GM21717 (cell line): Measurements from ENCODE around the gene WFDC10B.
"Not testable (repeated sequence)": the region's sequence is repeated elsewhere in the genome, so short reads cannot be mapped to it uniquely, and the experiment has no call there.

Experiments
- ATAC-seq: cut with Tn5 transposase; IDR thresholded peaks from one replicate; pipeline ENCODE4 v1.9.1; 2021; ENCODE audit warnings: mild to moderate bottlenecking, moderate library complexity; ENCODE audit not compliant: unreplicated experiment

Gene WFDC10B

DNA sequence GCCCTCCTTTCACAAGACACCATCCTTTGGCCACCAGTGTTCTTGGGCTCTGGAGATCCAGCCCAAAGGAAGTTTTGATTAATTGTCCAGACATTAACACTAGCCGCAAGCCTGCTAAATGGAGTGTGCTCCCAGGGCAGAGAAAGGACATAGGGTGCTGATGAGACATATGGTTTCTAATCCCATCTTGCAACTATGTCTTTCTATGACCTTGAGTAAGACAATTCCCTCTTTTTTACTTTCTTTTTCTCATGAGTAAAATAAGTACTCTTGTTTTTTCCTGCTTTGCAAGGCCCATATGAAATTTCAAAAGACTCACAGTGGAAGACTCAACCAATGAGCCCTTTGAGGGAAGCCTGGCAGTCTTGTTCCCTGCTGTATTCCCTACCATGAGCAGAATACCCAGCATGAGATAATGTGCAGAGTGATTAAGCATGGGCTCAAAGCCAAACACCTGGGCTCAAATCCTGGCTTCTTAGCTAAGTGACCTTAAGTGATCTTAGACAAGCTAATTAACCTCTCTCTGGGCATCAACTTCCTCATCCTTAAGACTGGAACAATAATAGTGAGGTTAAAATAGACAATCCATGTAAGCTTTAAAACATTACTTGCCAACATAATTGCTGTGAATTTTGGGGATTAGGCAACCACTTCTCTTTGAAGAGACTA is at the start of gene WFDC10B:
Gene WFDC10B, minus strand, starts transcription at position 51 of the 669 bp plus-strand sequence. CDS start 19,027 bp downstream, outside the sequence.
- no peak for ATAC-seq

DNA sequence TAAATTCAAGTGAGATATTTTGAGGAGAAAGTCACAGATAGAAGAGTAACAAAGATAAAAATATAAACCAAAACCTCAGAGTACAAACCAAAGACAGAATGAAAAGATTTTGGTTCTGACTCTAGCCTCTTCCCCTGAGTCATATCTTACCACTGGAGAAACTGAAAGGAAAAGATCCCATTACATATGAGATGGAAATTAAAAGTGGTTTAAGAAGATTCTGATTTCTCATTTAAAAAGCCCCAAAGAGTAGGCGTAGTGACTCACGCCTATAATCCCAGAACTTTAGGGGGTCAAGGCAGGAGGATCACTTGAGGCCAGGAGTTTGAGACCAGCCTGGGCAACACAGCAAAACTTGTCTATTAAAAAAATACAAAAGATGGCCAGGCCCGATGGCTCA is 47.9 kb upstream of the WFDC10B start:
- ATAC-seq: peak; percentile 55

DNA sequence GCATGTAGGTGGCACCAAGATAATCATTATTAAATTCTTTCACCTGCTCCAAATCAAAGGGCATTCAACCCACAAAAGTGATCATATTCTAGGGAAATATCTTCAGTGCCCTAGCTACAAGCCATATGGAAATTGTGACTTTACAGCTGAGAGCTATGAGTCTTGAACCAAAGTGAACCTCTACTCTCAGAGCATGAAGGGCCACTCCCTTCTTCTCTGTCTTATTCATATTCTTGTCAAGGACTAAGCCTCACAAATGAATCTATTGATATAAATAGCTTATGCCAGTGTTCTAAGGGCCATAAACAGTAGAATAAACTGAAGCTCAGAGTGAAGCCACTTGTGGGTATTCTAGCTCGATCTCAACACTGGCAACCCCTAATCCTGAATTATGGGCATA is 46.9 kb upstream of the WFDC10B start:
- ATAC-seq: no peak

DNA sequence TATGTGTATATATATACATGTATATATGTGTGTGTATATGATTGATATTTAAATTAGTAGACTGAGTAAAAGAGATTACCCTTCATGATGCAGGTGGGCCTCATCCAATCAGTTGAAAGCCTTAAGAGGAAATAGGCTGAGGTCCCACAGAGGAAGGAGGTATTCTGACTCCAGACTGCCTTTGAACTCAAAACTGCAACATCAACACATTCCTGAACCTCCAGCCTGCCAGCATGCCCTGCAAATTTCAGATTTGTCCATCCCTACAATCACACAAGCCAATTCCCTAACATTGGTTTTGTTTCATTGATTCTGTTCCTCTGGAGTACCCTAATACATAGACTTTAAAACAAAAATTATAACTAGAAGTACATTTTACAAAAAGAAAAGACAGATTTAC is 40.2 kb upstream of the WFDC10B start:
- ATAC-seq: no peak

DNA sequence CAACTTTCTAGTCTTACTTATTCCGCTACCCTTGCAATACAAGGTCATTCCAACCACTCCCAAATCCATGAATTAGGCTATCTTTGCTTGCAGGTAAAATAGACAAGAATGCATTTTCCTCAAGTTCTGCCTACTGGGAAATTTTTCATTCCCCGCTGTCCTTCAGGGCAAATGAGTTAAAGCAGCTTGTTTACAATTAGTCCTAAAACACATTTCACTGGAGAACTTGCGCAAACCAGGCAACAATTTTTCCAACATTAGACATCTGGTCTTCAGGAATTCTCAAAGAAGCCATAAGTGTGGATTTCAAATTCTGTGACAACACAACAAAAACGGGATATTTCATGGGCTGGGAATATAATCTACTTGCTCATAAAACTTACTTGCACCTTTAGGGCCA is 37.8 kb upstream of the WFDC10B start:
- no peak for ATAC-seq

DNA sequence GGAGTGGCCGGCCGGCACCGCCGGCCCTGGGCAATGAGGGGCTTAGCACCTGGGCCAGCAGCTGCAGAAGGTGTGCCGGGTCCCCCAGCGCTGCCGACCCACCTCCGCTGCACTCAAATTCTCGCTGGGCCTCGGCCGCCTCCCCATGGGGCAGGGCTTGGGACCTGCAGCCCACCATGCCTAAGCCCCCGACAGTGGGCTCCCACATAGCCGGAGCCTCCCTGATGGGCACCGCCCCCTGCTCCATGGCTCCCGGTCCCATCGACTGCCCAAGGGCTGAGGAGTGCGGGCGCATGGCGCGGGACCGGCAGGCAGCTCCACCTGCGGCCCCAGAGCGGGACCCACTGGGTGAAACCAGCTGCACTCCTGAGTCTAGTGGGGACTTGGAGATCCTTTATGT is 31.2 kb upstream of the WFDC10B start:
- ATAC-seq: no peak

DNA sequence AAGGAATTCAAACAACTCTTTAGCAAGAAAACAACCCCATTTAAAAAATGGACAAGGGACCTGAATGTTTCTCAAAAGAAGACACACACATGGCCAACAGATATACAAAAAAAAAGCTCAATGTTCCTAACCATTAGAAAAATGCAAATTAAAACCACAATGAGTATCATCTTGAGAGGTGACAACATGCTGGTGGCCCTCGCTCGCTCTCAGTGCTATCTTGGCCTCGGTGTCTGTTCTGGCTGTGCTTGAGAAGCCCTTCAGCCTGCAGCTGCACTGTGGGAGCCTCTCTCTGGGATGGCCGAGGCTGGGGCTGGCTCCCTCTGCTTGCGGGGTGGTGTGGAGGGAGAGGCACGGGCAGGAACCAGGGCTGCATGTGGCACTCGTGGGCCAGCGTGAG is 30.7 kb upstream of the WFDC10B start:
- no peak for ATAC-seq

DNA sequence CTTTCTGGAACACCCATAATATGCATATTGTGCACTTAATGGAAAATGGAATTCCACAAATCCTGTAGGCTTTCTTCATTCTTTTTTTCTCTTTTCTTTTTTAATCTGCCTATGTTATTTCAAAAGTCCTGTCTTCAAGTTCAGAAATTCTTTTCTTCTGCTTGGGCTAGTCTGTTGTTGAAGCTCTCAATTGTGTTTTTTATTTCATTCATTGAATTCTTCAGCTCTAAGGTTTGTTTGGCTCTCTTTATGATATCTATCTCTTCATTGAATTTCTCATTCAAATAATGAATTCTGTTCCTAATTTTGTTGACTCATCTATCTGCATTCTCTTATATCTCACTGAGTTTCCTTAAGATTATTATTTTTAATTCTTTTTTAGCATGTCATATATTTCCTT is 27.4 kb upstream of the WFDC10B start:
- ATAC-seq: no peak

DNA sequence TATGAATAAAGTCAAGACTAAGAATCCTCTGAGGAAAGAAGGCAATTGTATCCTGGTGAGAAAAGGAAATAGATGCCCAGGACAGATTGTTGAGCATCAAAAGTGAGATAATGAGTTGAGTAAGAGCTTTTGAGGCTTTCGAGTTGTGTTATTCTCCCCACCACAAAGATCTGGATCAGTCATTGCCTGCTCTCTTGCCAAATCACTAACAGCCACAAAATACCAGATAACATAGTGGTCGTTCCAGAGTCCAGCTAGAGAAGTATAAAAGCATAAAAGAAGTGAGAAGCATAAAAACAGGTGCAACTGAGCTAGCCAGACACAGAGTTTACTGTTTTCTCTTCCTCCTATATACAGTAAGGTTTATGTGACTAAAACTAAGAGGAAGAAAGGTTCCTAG is 22.2 kb upstream of the WFDC10B start:
- no peak for ATAC-seq

DNA sequence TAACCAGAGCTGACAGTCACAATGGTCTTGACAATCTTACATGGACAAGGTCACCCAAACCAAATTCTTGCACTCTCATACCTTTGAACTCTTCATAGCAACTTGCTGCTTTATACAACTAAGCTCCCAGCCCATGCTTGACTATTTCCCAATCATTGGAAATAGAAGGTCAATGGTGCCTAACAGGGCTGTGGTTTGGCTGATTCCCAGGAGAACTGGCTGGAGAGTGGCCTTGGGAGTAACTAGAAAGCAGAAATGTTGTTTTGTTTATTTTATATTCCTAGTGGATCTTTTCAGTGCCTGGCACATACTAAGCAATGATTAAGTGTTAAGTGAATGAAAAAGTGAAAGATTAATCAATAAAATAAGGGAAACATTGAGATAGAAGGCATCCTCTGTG is 20.3 kb upstream of the WFDC10B start:
- no peak for ATAC-seq

DNA sequence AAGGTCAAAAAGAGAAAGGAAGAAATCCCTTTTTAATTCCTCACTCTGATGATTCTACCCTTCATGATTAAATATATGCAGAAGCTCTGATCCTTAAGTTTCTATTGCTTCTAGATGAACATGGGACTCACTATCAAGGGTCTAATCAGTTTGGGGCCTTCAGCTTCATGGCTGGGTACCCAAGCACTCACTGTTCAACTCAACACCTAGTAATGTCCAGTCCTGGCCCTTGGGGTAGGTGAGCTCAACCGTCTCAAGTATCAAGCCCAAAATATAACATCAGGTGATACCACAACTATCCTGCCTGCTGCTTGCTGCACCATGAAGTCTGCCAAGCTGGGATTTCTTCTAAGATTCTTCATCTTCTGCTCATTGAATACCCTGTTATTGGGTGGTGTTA is 17.2 kb upstream of the WFDC10B start, which contains the start of gene SPINT4:
Gene SPINT4, plus strand, starts transcription at position 301 of the 400 bp plus-strand sequence. Its CDS starts 21 bp downstream, at position 322.
- ATAC-seq: no peak

DNA sequence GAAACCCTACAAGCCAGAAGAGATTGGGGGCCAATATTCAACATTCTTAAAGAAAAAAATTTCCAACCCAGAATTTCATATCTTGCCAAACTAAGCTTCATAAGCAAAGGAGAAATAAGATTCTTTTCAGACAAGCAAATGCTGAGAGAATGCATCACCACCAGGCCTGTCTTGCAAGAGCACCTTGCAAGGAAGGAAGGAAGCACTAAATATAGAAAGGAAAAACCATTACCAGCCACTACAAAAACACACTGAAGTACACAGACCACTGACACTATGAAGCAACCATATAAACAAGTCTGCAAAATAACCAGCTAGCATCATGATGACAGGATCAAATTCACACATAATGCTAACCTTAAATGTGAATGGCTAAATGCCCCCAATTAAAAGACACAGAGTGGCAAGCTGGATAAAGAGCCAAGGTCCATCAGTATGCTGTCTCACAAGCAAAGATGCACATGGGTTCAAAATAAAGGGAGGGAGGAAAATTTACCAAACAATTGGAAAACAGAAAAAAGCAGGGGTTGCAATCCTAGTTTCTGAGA is 11.4 kb upstream of the WFDC10B start:
- ATAC-seq: not testable (repeated sequence)

DNA sequence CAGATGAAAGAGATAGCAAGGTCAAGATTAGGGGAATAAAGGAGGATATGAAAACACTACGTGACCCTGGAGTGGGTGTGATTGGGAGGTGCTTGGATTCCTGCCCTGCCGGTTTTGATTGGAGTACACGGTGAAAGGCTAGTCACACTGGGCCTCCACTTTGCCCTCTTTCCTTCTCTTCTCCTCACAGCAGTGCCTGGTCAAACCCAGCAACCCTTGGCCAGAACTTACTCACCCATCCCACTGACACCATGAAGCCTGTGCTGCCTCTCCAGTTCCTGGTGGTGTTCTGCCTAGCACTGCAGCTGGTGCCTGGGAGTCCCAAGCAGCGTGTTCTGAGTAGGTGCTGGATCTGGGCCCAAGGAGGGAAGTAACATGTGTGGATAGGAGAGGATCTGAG is 2.9 kb downstream of the WFDC10B start, which contains the start of gene WFDC13:
Gene WFDC13, plus strand, starts transcription at position 166 of the 400 bp plus-strand sequence. Its CDS starts 86 bp downstream, at position 252.
- ATAC-seq: no peak

DNA sequence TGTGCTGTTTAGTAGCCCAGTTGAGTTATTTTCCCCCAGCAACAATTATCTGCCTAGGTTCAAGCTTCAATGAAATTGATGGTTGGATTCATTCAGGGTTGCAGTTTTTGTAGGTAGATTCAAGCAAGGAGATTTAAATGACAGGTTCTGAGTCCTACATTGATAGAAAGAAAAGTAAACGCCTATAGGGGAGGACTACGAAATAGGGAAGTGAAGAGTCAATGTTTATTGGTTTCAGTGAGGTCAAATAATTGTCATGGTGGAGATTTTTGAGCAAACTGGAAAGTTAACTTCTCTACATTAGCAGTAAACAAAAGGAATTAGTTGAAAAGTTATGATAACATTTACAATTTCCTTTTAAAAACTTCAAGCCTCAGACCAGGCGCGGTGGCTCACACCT is 3.7 kb downstream of the WFDC10B start:
- ATAC-seq: no peak

DNA sequence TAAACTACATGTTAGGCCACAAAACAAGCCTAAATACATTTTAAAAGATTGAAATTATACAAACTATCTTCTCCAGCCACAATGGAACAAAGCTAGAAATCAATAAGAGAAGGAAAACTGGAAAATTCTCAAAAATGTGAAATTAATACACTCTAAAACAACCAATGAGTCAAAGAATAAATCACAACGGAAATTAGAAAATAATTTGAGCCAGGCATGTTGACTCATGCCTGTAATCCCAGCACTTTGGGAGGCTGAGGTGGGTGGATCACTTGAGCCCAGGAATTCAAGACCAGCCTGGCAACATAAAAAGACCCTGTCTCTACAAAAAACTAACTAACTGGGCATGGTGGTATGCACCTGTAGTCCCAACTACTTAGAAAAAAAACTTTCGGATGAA is 9.3 kb downstream of the WFDC10B start:
- no peak for ATAC-seq

DNA sequence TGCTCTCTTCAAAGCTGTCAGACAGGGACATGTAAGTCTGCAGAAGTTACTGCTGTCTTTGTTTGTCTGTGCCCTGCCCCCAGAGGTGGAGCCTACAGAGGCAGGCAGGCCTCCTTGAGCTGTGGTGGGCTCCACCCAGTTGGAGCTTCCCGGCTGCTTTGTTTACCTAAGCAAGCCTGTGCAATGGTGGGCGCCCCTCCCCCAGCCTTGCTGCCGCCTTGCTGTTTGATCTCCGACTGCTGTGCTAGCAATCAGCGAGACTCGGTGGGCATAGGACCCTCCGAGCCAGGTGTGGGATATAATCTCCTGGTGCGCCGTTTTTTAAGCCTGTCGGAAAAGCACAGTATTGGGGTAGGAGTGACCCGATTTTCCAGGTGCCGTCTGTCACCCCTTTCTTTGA is 11.5 kb downstream of the WFDC10B start:
- ATAC-seq: not testable (repeated sequence)

DNA sequence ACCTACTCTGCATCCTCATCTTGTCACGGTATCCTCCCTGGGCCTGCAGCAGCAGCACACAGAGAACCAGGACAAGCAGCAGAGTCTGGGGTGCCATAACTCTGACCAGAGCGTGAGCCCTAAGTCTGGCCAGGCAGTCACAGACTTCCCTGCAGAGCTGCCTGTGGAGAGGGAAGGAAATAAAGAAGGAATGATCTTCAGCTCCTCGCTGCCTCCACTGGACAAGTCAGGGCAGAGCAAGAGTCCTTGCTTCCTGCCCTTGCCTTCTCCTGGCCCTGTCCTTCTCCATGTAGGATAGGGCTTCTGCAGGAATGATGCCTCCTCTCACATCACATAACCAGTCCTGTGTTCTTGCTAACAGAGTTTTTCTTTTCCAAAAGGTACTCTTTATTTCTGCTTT is 18.9 kb downstream of the WFDC10B start:
- ATAC-seq: no peak

DNA sequence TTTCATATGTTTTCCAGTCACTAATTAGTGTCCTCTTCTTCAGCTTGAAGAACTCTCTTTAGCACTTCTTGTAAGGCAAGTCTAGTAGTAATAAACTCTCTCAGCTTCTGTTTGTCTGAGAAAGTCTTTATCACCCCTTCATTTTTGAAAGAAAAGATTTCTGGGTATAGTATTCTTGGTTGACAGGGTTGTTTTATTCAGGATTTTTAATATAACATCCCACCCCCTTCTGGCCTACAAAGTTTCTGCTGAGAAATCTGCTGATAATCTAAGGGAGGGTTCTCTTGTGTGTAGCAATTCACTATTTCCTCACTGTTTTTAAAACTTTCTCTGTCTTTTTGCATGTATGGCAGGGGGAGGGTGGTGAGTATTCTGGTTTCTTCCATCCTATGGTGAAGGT is 25.2 kb downstream of the WFDC10B start:
- no peak for ATAC-seq

DNA sequence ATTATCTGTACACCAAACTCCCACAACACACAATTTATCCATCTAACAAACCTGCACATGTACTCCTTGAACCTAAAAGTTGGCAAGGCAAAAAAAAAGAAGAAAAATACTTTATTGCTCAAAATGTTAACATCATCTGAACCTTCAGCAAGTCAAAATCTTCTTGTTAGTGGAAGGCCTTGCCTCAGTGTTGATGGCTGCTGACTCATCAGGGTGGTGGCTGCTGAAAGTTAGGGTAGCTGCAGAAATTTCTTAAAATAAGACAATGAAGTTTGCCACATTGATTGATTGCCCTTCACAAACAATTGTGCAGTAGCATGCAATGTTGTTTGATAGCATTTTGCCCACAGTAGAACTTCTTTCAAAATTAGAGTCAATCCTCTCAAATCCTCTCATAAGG is 32.1 kb downstream of the WFDC10B start:
- no peak for ATAC-seq

DNA sequence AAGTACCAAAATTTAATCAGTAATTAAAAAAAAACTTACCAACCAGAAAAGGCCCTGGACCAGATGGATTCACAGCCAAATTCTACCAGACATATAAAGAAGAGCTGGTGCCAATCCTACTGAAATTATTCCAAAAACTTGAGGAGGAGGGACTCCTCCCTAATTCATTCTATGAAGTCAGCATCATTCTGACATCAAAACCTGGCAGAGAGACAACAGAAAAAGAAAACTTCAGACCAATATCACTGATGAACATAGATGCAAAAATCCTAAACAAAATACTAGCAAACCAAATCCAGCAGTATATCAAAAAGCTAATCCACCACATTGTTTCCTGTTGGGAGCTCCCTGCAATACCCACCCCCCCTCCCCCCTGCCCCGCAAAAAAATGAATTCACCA is 34.7 kb downstream of the WFDC10B start, which contains the start of gene WFDC11:
Gene WFDC11, minus strand, starts transcription at position 101 of the 400 bp plus-strand sequence. CDS start 19,639 bp downstream, outside the sequence.
- ATAC-seq: no peak

DNA sequence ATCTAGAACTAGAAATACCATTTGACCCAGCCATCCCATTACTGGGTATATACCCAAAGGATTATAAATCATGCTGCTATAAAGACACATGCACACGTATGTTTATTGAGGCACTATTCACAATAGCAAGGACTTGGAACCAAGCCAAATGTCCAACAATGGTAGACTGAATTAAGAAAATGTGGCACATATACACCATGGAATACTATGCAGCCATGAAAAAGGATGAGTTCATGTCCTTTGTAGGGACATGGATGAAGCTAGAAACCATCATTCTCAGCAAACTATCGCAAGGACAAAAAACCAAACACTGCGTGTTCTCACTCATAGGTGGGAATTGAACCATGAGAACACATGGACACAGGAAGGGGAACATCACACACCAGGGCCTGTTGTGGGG is 47.8 kb downstream of the WFDC10B start:
- ATAC-seq: not testable (repeated sequence)

DNA sequence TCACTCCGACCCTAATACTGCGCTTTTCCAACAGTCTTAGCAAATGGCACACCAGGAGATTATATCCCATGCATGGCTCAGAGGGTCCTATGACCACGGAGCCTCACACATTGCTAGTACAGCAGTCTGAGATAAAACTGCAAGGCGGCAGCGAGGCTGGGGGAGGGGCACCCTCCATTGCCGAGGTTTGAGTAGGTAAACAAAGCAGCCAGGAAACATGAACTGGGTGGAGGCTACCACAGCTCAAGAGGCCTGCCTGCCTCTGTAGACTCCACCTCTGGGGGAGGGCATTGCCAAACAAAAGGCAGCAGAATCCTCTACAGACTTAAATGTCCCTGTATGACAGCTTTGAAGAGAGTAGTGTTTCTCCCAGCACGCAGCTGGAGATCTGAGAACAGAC is 53.1 kb downstream of the WFDC10B start:
- ATAC-seq: not testable (repeated sequence)
